HG03432 (cell line): ENCODE measurements around the gene C1orf74.

ENCODE experiments used
- ATAC-seq: cut with Tn5 transposase; IDR thresholded peaks from one replicate; pipeline ENCODE4 v1.9.1; 2021; ENCODE audit warnings: mild to moderate bottlenecking, moderate library complexity; ENCODE audit not compliant: unreplicated experiment

The C1orf74 gene

GRCh38 chr1:209772126-209772525 lies 12.2 kb downstream of the C1orf74 start:
- ATAC-seq = no peak

DNA sequence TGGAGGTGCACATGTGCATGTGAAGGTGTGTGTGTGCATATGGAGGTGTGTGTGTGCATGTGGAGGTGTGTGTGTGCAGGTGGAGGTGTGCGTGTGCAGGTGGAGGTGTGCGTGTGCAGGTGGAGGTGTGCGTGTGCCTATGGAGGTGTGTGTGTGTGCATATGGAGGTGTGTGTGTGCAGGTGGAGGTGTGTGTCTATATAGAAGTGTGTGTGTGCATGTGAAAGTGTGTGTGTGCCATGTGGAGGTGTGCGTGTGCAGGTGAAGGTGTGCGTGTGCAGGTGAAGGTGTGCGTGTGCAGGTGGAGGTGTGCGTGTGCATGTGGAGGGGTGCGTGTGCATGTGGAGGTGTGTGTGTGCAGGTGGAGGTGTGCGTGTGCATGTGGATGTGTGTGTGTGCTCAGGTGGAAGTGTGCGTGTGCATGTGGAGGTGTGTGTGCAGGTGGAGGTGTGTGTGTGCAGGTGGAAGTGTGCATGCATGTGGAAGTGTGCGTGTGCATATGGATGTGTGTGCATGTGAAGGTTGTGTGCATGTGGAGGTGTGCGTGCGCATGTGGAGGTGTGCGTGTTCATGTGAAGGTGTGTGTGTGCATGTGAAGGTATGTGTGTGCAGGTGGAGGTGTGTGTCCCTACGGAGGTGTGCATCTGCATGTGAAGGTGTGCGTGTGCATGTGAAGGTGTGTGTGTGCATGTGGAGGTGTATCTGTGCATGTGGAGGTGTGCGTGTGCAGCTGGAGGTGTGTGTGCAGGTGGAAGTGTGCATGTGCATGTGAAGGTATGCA lies 13.5 kb downstream of the C1orf74 start:
- no peak for ATAC-seq

DNA sequence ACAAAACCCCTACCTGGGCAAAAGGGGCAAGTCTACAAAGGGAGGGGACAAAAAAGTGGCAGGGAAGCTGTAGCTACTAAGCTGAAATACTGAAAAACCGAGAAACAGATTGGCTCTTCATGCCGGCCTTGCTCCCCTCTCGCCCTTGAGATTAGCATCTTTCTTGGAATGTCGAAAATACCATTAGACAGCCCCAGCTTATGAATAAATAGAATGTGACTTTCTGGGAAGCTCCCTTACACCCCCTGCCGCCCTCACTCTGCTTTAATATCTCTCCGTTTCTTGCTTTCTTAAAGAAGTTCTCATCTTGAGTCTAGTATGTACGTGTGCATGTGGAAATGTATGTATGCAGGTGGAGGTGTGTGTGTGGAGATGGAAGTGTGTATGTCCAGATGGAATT lies 14.4 kb downstream of the C1orf74 start:
- ATAC-seq = no peak

DNA sequence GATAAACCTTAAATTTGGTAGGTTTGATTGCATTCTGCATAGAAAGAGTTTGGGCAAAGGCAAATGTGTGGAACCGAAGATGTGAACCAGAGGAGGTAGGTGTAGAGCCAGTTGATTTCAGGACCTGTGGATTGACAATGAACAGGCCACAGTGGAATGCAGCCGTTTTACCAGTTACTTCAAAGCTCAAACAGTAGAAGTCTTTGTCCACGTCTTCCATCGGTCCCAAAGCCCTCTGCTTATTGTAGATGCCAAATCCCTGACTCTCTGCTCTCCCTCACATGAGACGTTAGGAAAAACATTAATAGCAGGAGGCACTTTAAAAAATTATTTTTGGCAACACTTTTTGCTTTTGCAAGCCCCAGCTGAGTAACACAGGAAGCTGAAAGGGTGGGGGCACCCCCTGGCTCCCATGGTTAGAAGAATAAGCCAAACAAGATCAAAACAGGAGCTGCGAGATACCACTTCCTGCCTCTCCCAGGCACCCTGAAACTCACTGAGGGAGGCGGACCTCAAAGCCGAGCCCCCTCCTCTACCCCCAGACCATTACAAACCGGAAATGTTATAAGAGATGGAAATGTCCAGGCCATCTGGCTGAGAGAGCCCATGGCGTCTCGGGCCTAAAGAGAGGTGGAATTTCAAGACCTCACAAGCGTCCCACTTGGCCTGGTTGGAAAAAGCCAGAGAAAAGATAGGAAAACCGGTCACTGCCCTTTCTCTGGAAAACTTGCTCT lies 15.0 kb downstream of the C1orf74 start:
- peak; percentile 83 for ATAC-seq

- peak; percentile 90 for ATAC-seq
These were observed 16.0 kb downstream of the C1orf74 start for GRCh38 chr1:209768354-209768774.

GRCh38 chr1:209767706-209768105 lies 16.7 kb downstream of the C1orf74 start:
- ATAC-seq = no peak

DNA sequence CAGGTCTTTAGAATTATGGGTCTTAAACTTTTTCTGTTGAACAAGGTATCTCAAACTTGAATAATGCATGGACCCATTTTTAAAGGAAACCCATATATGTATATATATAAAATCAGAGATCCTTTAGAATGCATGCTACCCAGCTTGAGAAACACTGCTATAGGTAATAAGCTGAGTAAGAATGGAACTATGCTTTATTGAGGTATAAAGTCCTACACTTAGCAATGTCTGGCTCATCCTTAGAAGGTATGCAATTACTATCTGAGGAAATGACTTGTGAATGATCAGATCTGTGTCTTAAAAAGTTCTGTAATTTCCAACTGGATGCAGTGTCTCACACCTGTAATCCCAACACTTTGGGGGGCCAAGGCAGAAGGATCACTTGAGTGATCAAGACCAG lies 17.3 kb downstream of the C1orf74 start:
- no peak for ATAC-seq

GRCh38 chr1:209766051-209766450 lies 18.3 kb downstream of the C1orf74 start:
- no peak for ATAC-seq

GRCh38 chr1:209761011-209761635 lies 23.2 kb downstream of the C1orf74 start:
- no peak for ATAC-seq

- ATAC-seq = no peak
These were observed 24.5 kb downstream of the C1orf74 start for GRCh38 chr1:209759829-209760359.

DNA sequence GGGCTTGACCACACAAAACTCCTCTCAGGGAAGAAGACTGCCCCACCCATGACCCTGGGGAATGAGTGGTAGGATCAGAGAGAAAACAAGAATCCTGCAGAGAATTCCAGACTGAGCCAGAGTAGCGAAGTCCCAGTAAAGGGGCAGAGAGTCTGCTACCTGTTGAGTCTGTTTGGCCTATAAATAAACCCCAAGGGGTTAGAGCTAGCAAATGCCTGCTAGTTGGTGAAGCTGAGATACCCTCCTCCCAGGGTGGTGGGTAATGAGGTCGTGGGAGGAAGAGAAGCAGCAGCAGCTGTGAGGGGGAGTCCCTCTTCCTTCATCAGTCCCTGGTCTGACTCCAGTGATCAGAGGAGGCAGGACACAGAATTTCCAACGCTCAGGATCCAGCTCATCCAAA lies 26.0 kb downstream of the C1orf74 start:
- no peak for ATAC-seq

DNA sequence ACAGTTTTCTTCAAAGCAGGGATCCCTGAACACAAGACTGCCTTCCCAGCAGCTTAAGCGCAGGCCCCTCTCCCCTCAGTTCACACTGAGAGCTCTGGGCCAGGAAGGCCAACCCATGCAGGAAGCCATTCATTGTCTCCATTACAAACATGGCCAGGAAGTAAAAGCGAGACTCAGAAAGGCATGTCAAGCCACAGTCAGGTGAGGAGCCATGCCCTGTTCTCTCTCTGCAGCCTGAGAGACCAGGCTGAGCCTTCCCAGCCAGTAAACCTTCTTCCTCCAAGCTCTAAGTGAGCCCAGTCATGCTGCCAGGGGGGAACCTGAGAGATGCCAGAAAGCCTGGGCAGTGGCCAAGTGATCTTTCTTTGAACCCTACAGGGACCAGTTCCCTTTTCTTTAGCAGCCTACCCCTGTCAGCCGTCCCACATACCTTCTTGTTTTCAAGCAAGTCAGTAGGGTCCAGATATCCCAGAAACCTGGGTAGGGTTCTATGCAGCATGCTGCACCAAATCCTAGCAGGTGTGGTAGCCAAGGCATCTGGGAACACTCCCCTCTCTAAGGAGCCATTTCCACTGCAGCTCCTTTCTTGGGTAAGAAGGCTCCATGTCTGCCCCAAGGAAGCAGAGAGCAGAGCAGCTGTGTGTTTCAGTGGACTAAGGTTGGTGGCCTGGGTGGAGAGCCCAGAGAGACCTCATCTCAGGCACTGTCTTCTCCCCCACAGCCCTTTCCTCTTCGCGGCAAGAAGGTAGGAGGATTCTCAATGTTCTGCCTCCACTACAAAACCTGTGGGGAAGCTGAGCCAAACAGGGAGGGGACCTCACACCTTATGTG lies 27.5 kb downstream of the C1orf74 start:
- ATAC-seq = peak; percentile 33

- peak; percentile 72 for ATAC-seq
These were observed 28.3 kb downstream of the C1orf74 start, which contains the start of gene TRAF3IP3 for GRCh38 chr1:209755926-209756614. TRAF3IP3 (plus strand) TSS chr1:209756053; CDS start chr1:209760040, 3,987 bp downstream.

DNA sequence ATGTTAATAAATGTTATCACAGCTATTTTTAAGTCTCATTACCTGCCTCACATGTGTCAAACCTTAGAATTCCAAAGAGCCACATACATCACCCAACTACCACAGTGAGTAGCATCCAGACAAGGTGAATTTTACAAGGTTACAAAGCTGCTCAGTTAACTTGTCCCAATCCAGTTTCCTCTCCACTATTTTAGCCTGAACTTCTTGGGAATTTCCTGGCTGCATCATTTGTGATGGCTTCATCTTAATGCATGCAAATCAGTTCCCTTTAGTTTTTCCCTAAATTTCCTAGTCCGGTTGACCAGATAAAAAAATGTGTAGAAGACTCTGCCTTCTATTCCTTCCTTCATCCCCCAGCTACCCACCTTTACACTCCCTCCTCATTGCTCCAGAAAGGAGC lies 29.1 kb downstream of the C1orf74 start:
- ATAC-seq = no peak

GRCh38 chr1:209752890-209753289 lies 31.5 kb downstream of the C1orf74 start:
- no peak for ATAC-seq

DNA sequence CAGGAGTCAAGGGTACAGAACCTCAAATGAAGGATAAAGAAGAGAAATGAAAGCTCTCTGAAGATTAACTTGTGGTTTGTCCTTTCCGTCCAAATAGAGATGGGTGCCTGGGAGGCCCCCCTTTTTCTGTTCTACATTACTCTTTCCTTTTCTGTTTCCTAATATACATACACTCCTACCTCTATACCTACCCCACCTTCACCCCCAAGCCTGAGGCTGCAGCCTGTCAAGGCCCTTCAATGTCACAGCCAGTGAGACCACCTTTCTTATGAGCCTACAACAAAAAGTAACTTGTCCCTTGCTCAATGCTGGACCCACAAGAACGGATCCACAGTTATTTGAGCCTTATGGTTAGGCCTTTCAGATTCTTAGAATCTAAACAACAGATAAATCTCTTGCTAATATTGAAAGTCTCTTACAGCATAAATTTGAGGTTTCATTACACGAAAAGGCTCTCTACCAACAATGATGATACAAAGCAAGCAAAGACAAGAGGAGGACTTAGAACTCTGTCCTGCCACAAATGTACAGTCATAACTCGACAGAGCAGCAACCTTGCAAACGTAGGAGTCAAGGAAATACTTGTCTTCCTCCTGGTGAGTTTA lies 32.6 kb downstream of the C1orf74 start:
- ATAC-seq = peak; percentile 58

- ATAC-seq = no peak
These were observed 34.6 kb downstream of the C1orf74 start for GRCh38 chr1:209749670-209750323.

DNA sequence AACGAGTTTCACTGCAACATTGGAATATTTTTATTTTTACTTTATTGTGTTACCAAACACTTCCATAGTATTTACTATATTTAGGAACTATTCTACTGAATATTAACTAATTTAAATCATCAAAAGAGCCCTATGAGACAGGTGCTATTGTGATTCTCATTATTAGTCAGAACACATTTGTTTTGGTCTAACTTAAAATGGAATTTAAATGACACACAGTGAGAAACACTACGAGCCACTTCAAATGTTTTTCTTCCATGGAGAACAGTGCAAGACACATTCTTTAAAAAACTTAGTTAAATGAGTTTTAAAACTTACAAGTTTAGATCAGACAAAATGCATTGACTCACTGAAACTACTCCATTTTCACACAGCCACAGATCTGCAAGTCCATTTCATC lies 35.2 kb downstream of the C1orf74 start:
- no peak for ATAC-seq

DNA sequence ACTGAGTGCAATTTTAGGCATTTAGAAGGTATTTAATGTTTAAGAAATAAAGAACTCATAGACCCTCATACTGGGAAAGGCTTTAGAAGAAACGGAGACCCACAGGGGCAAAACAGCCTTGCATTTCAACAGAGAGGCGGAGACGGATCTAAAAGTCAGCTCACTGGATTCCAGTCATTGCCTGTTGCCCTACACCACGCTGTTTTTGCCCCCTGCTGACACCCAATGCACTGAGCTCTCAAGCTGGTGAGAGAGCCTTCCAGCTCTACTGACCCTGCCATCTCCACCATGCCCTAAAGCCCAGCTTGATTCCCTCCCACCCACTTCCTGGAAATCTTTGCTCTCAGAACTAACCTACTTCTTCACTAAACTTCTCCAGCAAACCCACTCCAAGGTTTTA lies 35.7 kb downstream of the C1orf74 start:
- ATAC-seq = no peak
